HuH-7.5 (cell line): Measurements from ENCODE around the gene GLRA2.

Source experiments
- DNase-seq: peaks from one replicate; pipeline ENCODE4 v3.0.0; 2011; ENCODE audit warnings: low spot score

Gene GLRA2

DNA sequence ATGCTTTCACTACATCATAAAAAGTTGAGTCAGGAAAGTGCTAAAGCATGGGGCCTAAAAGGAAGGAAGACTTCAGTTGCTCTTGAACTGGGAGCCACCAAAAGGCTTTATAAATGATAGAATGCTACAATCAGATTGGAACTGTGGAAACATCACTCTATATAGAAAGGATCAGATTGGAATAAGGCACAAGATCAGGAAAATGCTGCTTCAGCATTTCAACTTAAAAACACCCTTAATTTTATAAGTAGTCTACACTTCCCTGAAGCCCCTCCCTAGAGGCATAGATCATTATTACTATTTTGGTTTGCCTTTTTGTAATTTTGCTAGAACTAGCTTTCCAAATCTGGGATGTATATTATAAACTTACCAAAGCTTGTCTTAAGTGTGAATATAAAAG lies 172.8 kb downstream of the GLRA2 start:
- no peak for DNase-seq

- DNase-seq: no peak
Observed at GRCh38 chrX:14712096-14712495, 182.8 kb downstream of the GLRA2 start.

DNA sequence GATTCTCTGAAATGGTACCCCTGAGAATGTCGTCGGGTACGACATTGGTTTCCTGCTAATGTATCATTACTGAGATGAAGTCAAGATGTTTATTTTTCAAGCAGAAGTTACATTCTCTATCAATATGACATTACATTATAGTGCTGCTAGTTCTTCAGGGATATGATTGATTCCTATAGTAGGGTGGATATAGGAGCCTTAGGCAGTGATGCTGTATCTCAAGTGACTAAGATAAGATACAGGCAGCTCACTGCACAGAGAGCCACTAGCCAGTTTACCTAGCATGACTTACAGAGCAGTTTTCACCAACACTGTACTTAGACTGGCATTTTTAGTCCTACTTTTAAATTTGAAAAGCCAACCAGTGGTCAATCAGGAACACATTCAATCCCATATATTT lies 188.6 kb downstream of the GLRA2 start:
- no peak for DNase-seq

- DNase-seq: no peak
Observed at GRCh38 chrX:14718403-14718802, 189.1 kb downstream of the GLRA2 start.

- no peak for DNase-seq
Observed at GRCh38 chrX:14729058-14729457, 199.7 kb downstream of the GLRA2 start.

DNA sequence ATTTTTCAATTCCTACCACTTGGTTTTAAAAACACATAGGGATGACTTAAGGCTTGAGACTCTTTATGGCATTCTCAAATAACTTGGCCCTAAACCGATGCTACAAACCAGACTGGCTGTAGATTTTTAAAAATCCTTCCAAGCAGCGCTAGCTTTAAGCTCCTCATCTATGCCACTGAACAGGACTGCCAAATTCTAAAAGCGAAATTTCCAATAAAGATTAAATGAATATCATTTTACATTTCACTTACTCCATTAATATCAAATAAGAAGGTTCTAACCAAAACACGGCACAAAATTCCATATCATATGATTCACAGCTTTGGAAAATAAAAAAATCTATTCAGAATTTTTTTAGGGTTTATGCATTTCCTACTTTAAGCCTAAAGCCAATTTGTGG lies 209.3 kb downstream of the GLRA2 start:
- no peak for DNase-seq

DNA sequence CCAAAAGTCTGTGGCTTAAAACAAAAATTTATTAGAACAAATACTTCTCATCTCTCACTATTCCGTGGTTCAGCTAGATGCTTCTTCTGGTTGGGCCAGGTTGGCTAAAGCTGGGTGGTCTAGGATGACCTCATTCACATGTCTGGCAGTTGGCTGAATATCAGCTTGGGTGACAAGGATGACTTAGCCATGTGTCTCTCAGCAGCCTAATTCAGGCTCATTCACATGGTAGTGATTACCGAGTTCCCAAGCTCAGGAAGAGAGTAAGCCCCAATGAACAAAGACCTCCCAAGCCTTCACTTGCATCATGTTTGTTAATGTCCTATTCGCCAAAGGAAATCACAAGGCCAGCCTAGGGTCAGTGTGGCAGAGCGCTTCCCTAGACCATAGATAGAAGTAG lies 224.1 kb downstream of the GLRA2 start:
- DNase-seq: no peak

- DNase-seq: no peak
Observed at GRCh38 chrX:14758029-14758491, 228.7 kb downstream of the GLRA2 start.

DNA sequence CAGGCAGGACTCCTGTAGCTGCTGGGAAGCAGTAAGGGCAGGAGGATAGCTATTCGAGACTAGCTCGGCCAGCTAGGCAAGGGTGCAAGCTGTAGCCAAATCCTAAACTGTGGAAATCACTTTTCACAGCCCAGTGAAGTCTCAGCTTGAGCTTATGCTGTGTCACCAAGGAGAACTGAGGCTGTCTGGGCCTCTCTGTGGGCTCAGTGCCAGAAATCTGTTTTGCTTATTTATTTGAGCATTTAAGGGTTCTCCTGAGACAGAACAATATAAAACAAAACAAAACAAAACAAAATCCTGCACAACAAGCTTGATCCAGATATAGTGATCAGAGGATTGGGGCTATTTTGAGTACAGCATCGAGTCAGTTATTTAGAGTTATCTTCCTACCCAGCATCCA lies 246.1 kb downstream of the GLRA2 start:
- no peak for DNase-seq

DNA sequence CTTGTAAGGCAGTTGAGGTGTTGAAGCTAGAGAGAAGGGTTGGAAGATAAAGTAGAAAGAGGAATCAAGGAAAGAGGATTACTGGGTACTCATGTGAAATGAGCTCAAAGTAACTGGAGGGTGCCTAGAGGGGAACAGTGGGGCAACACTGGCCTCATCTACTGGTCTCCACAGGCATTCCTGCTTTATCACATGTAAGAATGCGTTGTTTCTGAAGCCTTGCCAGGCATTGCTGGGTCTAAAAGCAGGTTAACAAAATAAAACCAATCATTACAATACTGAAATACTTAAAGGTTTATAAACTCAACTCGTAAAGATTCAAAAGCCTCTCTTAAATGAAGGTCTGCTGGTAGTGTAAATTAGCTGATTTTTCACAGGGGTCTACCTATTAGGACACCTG lies 247.6 kb downstream of the GLRA2 start:
- no peak for DNase-seq

DNA sequence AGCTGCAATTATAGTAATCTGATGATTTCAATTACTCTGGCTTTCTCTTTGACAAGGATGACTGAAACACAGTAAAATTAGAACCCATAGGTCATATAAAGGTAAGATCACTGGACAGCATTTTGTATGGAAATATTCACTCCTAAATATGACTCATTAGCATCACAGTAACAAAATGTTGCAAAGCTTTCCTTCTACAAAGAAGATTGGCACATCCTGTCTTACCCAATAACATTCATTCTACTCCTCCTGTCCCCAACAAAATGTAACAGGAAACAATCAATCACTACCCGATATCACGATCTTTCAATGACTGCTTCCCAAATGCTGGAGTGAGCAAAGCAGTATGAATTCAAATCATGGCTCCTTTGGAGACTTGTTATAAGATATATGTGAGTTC lies 248.2 kb downstream of the GLRA2 start:
- DNase-seq: no peak

- DNase-seq: no peak
Observed at GRCh38 chrX:14779580-14779979, 250.2 kb downstream of the GLRA2 start.
